ENCODE measurements around the gene STIP1. TPM values are rescaled to one million over a fixed set of nuclear protein-coding genes. Genes with fewer than 3 reads are reported as not detected.

The STIP1 gene
- total RNA-seq, 4 donors from 2014 or later, result 53.3 to 109 (median 79.8) TPM

DNA sequence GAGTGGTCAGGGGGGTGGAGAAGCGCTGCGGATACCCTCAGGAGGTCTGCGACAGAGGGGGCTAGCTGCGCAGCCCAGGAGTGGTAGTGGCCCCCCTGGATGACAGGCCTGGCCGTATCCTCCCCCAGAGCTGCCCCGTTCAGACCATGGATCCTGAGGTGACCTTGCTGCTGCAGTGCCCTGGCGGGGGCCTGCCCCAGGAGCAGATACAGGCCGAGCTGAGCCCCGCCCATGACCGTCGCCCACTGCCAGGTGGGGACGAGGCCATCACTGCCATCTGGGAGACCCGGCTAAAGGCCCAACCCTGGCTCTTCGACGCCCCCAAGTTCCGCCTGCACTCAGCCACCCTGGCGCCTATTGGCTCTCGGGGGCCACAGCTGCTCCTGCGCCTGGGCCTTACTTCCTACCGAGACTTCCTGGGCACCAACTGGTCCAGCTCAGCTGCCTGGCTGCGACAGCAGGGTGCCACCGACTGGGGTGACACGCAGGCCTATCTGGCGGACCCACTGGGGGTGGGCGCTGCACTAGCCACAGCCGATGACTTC, 40.6 kb downstream of the STIP1 start:
- Histone ChIP-seq H3K4me1 (peaks cover 0 to 56% (median 30%) of the 10 kb centered on the region in 4 donors), H3K27ac (peak overlapping the region; percentile 84 to 96 (median 91)), H3K9me3 (no peaks in the 10 kb centered on the region), H3K36me3 (peaks cover 0 to 20% (median 0%) of the 10 kb centered on the region in 3 donors), H3K4me3 (peak overlapping the region; percentile 56 to 91 (median 80)), H3K27me3 (no peaks in the 10 kb centered on the region)
- no peak for DNase-seq (ENCODE audit: low spot score in 2 of 2)
- WGBS, 2 donors, result 9 to 21% methylated on average over 12 to 13 of the region's 26 CpGs
- TF ChIP-seq EP300 (IDR thresholded peaks at IDR 0.05) (no peak), POLR2A (IDR thresholded peaks at IDR 0.05) (no peak)
- TF ChIP-seq, protein P1, sequence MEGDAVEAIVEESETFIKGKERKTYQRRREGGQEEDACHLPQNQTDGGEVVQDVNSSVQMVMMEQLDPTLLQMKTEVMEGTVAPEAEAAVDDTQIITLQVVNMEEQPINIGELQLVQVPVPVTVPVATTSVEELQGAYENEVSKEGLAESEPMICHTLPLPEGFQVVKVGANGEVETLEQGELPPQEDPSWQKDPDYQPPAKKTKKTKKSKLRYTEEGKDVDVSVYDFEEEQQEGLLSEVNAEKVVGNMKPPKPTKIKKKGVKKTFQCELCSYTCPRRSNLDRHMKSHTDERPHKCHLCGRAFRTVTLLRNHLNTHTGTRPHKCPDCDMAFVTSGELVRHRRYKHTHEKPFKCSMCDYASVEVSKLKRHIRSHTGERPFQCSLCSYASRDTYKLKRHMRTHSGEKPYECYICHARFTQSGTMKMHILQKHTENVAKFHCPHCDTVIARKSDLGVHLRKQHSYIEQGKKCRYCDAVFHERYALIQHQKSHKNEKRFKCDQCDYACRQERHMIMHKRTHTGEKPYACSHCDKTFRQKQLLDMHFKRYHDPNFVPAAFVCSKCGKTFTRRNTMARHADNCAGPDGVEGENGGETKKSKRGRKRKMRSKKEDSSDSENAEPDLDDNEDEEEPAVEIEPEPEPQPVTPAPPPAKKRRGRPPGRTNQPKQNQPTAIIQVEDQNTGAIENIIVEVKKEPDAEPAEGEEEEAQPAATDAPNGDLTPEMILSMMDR (IDR thresholded peaks at IDR 0.05), result no peak

DNA sequence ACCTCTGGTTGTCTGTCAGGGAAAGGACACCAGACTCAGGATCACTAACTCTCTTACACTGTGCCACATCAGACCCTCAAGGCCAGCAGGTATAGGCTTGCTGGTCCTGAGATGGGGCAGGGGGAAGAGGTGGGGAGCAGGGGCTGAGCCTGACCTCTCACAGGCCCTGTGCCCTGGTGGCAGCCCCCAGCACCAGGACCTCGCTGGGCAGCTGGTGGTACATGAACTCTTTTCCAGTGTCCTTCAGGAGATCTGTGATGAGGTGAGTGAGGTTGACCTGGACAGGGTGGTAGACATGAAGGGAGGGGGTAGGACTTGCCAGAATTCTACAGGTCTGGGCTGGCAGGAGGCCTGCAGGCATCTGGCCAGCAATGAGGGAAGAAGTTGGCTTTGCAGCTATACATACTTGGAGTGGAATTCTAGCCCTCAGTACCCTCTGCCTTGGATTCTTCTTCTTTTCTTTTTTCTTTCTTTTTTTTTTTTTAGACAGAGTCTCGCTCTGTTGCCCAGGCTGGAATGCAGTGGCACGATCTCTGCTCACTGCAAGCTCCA, 41.5 kb downstream of the STIP1 start:
- H3K27ac ChIP-seq, result peak overlapping the region in 3 of 4 donors; percentile 90 to 96 (median 92)

DNA sequence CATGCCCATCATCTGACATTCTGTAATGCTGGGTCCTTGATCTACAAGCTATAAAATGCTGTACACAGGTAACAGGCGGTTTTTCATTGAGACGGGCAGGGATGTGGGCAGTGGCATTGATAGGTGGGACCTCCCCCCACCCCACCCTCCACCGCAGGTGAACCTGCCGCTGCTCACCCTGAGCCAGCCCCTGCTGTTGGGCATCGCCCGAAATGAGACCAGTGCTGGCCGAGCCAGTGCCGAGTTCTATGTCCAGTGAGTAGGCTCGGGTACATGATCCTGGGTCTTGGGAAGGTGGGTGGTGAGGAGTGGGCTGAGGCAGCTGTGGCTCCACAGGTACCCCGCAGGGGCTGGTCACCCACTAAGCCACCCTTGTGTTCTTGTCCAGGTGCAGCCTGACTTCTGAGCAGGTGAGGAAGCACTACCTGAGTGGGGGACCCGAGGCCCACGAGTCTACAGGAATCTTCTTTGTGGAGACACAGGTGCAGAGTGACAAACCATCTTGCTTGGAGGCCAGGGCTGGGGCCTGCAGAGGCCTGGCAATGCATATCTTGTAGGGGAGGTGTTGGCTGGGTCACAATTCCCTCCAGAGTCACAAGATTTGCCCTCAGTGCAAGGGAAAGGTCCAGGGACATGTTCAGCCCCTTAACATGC, 43.2 kb downstream of the STIP1 start:
- Histone ChIP-seq H3K36me3 (peaks cover 0 to 5% (median 0%) of the 10 kb centered on the region in 3 donors), H3K4me3 (peak overlapping the region in 1 of 4 donors; percentile 79), H3K4me1 (peaks cover 0 to 82% (median 38%) of the 10 kb centered on the region in 4 donors), H3K27me3 (no peaks in the 10 kb centered on the region), H3K9me3 (no peaks in the 10 kb centered on the region), H3K27ac (peak overlapping the region in 3 of 4 donors; percentile 93 to 96 (median 95))
- 90% methylated on average over 8 to 12 of the region's 12 CpGs for WGBS, 2 donors
- DNase-seq (ENCODE audit: low spot score in 2 of 2), result no peak
- TF ChIP-seq EP300 (IDR thresholded peaks at IDR 0.05) (no peak), POLR2A (IDR thresholded peaks at IDR 0.05) (no peak)
- TF ChIP-seq, protein P1 (IDR thresholded peaks at IDR 0.05), result no peak

More for the DNA sequence above, 41.5 kb downstream of the STIP1 start:
- Histone ChIP-seq H3K4me1 (peaks cover 0 to 65% (median 32%) of the 10 kb centered on the region in 4 donors), H3K36me3 (peaks cover 0 to 20% (median 0%) of the 10 kb centered on the region in 3 donors), H3K9me3 (no peaks in the 10 kb centered on the region), H3K4me3 (peak overlapping the region in 3 of 4 donors; percentile 56 to 88 (median 73)), H3K27me3 (no peaks in the 10 kb centered on the region)
- WGBS, 2 donors, result 73 to 79% methylated on average over 3 of the region's 3 CpGs
- TF ChIP-seq, protein P1 (IDR thresholded peaks at IDR 0.05), result no peak
- TF ChIP-seq POLR2A (IDR thresholded peaks at IDR 0.05), result no peak
- DNase-seq (ENCODE audit: low spot score in 2 of 2), result no peak

DNA sequence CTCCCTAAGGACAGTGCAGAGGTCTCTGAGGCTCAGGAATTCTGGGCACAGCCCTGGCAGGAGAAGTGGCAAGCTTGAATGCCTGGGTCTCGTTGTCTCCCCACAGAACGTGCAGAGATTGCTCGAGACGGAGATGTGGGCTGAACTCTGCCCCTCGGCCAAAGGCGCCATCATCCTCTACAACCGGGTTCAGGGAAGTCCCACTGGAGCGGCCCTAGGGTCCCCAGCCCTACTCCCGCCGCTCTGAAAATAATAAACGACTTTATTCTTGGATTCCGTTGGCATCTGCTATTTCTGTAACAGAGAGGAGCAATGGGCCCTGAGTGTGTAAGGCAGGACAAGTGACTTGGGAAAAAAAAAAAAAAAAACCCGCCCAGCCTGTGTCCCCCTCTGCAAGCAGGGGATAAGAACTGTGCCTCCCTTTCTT, 43.8 kb downstream of the STIP1 start:
- no peaks in the 10 kb centered on the region for H3K27me3 ChIP-seq
- H3K4me3 ChIP-seq, result peak overlapping the region; percentile 50 to 79 (median 62)
- DNase-seq (ENCODE audit: low spot score in 2 of 2), result no peak
- H3K9me3 ChIP-seq, result no peaks in the 10 kb centered on the region
- H3K4me1 ChIP-seq, result peaks cover 0 to 77% (median 38%) of the 10 kb centered on the region in 4 donors
- no peaks in the 10 kb centered on the region for H3K36me3 ChIP-seq
- TF ChIP-seq EP300 (IDR thresholded peaks at IDR 0.05) (no peak), POLR2A (IDR thresholded peaks at IDR 0.05) (no peak)
- TF ChIP-seq, protein P1 (IDR thresholded peaks at IDR 0.05), result no peak
- peak overlapping the region; percentile 87 to 96 (median 94) for H3K27ac ChIP-seq
- 27 to 30% methylated on average over 11 to 13 of the region's 13 CpGs for WGBS, 2 donors

Measured in tibial nerve (tissue), 4 donors.